NCI-H2196 treated with DMSO at 0.1 percent for 48 hours (cell line): ENCODE data around the gene USP17L11.
"Not testable (repeated sequence)": the region's sequence is repeated elsewhere in the genome, so short reads cannot be mapped to it uniquely, and the experiment has no call there.

Experiments
- DNase-seq: peaks from one replicate; lab custom pipeline; 2025; ENCODE audit not compliant: unreplicated experiment; lab: John Stamatoyannopoulos, UW

Gene USP17L11

GRCh38 chr4:9215105-9215504 lies at the start of gene USP17L11:
TSS of gene USP17L11 (plus strand) at chr4:9215405. CDS start at chr4:9215405, 0 bp downstream.
- DNase-seq: not testable (repeated sequence)

- DNase-seq: not testable (repeated sequence)
These were observed 49.2 kb upstream of the USP17L11 start for GRCh38 chr4:9165990-9166389.

DNA sequence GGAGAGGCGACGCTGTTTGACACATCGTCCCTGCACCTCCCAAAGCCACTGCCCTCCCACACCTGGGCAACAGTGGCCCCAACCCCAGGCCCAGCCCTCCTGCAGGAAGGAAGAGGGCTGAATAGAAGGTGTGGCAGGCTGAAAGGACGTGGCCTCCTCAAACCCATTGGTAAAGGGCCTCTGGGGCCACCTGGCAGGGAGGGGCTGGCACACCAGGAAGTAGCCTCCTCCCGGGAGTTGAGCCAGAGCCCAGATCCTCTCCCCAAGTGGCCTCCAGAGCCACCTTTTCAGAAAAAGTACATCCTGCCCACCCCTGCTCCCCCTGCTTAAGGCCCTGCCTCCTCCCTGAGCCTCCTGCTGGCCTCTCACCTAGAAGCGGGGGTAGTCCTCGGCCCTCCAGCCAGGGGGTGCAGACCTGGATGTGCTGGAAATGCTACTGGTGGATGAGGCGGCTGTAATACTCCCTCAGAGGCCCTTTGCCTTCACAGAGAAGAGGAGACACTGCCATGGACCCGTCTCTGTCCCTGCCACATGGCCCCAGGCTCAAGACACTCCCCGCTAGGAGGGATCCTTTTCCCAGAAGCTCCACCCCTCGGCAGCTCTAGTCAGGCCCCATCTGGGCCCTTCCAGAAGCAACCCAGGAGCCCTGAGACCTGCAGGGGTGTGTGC lies 45.3 kb upstream of the USP17L11 start, which contains the start of gene FAM90A26:
Gene FAM90A26 (plus strand): TSS at position 619 of the 669 bp plus-strand sequence. CDS start 2,764 bp downstream, outside the sequence.
- DNase-seq: not testable (repeated sequence)

DNA sequence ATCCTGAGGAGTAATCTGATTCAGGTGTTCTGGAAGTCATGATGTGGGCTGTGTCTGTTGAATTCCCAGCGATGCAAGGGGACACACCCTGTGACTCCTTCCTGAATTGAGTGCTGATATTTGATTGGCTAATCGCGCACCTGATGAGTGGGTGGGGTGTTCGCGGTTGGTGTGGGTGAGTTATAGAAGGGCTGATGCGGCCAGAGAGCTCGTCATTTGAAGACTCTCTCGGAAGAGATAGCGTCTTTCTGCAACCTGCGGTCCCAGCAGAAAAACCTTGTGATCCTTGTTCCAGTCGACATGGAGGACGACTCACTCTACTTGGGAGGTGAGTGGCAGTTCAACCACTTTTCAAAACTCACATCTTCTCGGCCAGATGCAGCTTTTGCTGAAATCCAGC lies 4.8 kb upstream of the USP17L11 start, which contains the start of gene USP17L10:
Gene USP17L10 (plus strand): TSS at position 301 of the 400 bp plus-strand sequence. CDS start 0 bp downstream, at position 301.
- not testable (repeated sequence) for DNase-seq

GRCh38 chr4:9214701-9215100 lies 504 bp upstream of the USP17L11 start:
- DNase-seq: not testable (repeated sequence)

DNA sequence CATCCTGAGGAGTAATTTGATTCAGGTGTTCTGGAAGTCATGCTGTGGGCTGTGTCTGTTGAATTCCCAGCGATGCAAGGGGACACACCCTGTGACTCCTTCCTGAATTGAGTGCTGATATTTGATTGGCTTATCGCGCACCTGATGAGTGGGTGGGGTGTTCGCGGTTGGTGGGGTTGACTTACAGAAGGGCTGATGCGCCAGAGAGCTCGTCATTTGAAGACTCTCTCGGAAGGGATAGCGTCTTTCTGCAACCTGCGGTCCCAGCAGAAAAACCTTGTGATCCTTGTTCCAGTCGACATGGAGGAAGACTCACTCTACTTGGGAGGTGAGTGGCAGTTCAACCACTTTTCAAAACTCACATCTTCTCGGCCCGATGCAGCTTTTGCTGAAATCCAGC lies 4.6 kb downstream of the USP17L11 start, which contains the start of gene USP17L12:
Gene USP17L12 (plus strand): TSS at position 301 of the 400 bp plus-strand sequence. CDS start 0 bp downstream, at position 301.
- not testable (repeated sequence) for DNase-seq

DNA sequence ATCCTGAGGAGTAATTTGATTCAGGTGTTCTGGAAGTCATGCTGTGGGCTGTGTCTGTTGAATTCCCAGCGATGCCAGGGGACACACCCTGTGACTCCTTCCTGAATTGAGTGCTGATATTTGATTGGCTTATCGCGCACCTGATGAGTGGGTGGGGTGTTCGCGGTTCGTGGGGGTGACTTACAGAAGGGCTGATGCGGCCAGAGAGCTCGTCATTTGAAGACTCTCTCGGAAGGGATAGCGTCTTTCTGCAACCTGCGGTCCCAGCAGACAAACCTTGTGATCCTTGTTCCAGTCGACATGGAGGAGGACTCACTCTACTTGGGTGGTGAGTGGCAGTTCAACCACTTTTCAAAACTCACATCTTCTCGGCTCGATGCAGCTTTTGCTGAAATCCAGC lies 9.4 kb downstream of the USP17L11 start, which contains the start of gene USP17L13:
Gene USP17L13 (plus strand): TSS at position 301 of the 400 bp plus-strand sequence. CDS start 0 bp downstream, at position 301.
- DNase-seq: not testable (repeated sequence)

DNA sequence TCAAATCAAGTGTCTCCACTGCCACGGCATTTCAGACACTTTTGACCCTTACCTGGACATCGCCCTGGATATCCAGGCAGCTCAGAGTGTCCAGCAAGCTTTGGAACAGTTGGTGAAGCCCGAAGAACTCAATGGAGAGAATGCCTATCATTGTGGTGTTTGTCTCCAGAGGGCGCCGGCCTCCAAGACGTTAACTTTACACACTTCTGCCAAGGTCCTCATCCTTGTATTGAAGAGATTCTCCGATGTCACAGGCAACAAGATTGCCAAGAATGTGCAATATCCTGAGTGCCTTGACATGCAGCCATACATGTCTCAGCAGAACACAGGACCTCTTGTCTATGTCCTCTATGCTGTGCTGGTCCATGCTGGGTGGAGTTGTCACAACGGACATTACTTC lies 15.0 kb downstream of the USP17L11 start:
- not testable (repeated sequence) for DNase-seq

DNA sequence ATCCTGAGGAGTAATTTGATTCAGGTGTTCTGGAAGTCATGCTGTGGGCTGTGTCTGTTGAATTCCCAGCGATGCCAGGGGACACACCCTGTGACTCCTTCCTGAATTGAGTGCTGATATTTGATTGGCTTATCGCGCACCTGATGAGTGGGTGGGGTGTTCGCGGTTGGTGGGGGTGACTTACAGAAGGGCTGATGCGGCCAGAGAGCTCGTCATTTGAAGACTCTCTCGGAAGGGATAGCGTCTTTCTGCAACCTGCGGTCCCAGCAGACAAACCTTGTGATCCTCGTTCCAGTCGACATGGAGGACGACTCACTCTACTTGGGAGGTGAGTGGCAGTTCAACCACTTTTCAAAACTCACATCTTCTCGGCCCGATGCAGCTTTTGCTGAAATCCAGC lies 18.9 kb downstream of the USP17L11 start, which contains the start of gene USP17L15:
Gene USP17L15 (plus strand): TSS at position 301 of the 400 bp plus-strand sequence. CDS start 0 bp downstream, at position 301.
- not testable (repeated sequence) for DNase-seq

DNA sequence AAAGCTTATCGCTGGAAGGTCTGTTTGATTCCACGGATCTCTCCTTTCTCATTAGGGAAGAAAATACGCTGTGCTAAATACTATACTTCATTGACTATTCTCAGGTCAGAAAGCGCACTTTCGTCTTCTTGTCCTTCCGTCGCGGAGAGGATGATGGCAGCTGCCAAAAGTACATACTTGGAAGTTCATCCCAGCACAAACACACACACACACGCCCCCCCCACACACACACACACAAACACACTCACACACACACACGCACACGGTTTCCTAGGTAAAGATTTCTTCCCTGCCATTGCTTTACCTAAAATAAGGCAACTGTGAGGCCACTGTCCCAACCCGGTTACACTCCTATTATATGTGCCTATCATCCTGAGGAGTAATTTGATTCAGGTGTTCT lies 23.3 kb downstream of the USP17L11 start:
- DNase-seq: not testable (repeated sequence)

DNA sequence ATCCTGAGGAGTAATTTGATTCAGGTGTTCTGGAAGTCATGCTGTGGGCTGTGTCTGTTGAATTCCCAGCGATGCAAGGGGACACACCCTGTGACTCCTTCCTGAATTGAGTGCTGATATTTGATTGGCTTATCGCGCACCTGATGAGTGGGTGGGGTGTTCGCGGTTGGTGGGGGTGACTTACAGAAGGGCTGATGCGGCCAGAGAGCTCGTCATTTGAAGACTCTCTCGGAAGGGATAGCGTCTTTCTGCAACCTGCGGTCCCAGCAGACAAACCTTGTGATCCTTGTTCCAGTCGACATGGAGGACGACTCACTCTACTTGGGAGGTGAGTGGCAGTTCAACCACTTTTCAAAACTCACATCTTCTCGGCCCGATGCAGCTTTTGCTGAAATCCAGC lies 28.4 kb downstream of the USP17L11 start, which contains the start of gene USP17L17:
Gene USP17L17 (plus strand): TSS at position 301 of the 400 bp plus-strand sequence. CDS start 0 bp downstream, at position 301.
- not testable (repeated sequence) for DNase-seq

- not testable (repeated sequence) for DNase-seq
These were observed 32.9 kb downstream of the USP17L11 start, which contains the start of gene USP17L18 for GRCh38 chr4:9247953-9248680. TSS of gene USP17L18 (plus strand) at chr4:9248630. CDS start at chr4:9248630, 0 bp downstream.

GRCh38 chr4:9253078-9253477 lies 37.9 kb downstream of the USP17L11 start, which contains the start of gene USP17L19:
TSS of gene USP17L19 (plus strand) at chr4:9253378. CDS start at chr4:9253378, 0 bp downstream.
- DNase-seq: not testable (repeated sequence)

DNA sequence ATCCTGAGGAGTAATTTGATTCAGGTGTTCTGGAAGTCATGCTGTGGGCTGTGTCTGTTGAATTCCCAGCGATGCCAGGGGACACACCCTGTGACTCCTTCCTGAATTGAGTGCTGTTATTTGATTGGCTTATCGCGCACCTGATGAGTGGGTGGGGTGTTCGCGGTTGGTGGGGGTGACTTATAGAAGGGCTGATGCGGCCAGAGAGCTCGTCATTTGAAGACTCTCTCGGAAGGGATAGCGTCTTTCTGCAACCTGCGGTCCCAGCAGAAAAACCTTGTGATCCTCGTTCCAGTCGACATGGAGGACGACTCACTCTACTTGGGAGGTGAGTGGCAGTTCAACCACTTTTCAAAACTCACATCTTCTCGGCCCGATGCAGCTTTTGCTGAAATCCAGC lies 42.6 kb downstream of the USP17L11 start, which contains the start of gene USP17L20:
Gene USP17L20 (plus strand): TSS at position 301 of the 400 bp plus-strand sequence. CDS start 0 bp downstream, at position 301.
- DNase-seq: not testable (repeated sequence)

GRCh38 chr4:9262572-9262971 lies 47.4 kb downstream of the USP17L11 start, which contains the start of gene USP17L21:
TSS of gene USP17L21 (plus strand) at chr4:9262872. CDS start at chr4:9262872, 0 bp downstream.
- DNase-seq: not testable (repeated sequence)
